Measurements from ENCODE around the gene GCK.

DNA sequence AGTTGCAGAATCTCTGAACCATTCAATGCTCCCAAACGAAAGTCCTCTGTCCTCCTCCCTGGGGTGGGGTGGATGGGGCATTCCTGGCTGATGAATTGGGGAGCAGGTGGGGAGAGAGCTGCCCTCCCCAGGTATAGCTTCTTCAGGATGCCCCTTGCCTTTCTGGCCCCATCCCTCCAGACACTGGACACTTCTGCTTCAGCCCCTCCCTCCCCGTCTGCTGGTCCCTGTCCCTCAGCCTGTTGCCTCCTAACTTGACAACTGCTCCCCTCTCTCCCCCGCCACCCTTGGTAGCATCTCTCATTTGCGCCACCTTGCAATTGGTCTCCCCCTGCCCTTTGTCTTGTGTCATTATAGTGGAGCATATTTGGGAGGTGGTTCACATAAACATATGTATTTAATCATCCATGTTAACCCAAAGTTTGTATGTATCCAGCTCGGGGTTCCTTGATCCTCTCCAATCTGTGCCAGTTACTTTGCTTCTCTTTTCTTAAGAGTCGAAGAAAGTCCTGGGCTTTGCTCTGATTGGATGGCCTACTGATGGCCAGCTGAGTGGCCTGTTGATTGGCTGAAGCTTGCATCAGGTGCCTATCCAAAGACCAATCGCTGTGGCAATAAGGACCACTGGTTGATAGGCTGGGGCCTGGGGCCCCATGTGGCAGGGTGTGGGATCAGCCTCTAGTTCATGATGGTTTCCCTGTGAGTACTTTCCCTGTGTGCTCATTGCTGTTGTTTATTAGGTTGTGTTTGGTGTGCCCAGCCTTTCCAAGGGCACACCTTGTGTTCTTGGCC, 4.0 kb upstream of the GCK start:
- no peak for TF ChIP-seq POLR2AphosphoS5 (IDR thresholded peaks at IDR 0.05)
- TF ChIP-seq, protein P1, sequence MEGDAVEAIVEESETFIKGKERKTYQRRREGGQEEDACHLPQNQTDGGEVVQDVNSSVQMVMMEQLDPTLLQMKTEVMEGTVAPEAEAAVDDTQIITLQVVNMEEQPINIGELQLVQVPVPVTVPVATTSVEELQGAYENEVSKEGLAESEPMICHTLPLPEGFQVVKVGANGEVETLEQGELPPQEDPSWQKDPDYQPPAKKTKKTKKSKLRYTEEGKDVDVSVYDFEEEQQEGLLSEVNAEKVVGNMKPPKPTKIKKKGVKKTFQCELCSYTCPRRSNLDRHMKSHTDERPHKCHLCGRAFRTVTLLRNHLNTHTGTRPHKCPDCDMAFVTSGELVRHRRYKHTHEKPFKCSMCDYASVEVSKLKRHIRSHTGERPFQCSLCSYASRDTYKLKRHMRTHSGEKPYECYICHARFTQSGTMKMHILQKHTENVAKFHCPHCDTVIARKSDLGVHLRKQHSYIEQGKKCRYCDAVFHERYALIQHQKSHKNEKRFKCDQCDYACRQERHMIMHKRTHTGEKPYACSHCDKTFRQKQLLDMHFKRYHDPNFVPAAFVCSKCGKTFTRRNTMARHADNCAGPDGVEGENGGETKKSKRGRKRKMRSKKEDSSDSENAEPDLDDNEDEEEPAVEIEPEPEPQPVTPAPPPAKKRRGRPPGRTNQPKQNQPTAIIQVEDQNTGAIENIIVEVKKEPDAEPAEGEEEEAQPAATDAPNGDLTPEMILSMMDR (IDR thresholded peaks at IDR 0.05), result no peak
- no peak for TF ChIP-seq EP300 (IDR thresholded peaks at IDR 0.05)
